IgD-negative memory B cell (primary cell): ENCODE results near the gene PTPRM. TPM values are rescaled to one million over a fixed set of nuclear protein-coding genes. Genes with fewer than 3 reads are reported as not detected.

Experiments
- H3K27ac Mint-ChIP-seq, 3 donors: one replicate each; pipeline ENCODE4 v1.8.0; 2020 to 2022; ENCODE audit warnings: mild to moderate bottlenecking in 3 of 3, mixed read lengths in 3 of 3, moderate library complexity in 1 of 3
- H3K27me3 Mint-ChIP-seq: one replicate; pipeline ENCODE4 v1.8.0; 2021; ENCODE audit warnings: mixed read lengths
- H3K36me3 Mint-ChIP-seq: one replicate; pipeline ENCODE4 v1.8.0; 2020; ENCODE audit warnings: mild to moderate bottlenecking, mixed read lengths
- H3K4me1 Mint-ChIP-seq, 3 donors: one replicate each; pipeline ENCODE4 v1.8.0; 2020 to 2022; ENCODE audit warnings: mixed read lengths in 3 of 3, mild to moderate bottlenecking in 1 of 3
- H3K4me3 Mint-ChIP-seq, 4 donors: one replicate each; pipeline ENCODE4 v1.8.0; 2020 to 2022; ENCODE audit warnings: mild to moderate bottlenecking in 4 of 4, mixed read lengths in 4 of 4, moderate library complexity in 3 of 4
- H3K9me3 Mint-ChIP-seq, 3 donors: one replicate each; pipeline ENCODE4 v1.8.0; 2020 to 2021; ENCODE audit warnings: mixed read lengths in 3 of 3, mild to moderate bottlenecking in 1 of 3
- polyA plus RNA-seq: library from polyadenylated mRNA; unstranded; fragments of 300-500 nt; fragmentation: Illumina TruSeq; gene quantifications from one replicate; pipeline ENCODE4 v1.2.3, GENCODE V29; 2021

The PTPRM gene
- polyA plus RNA-seq, 1 donor from 2014 or later = 0.61 TPM

- H3K4me3 Mint-ChIP-seq = no peak overlapping the region
- H3K4me1 Mint-ChIP-seq = no peaks in the 10 kb centered on the region
- H3K9me3 Mint-ChIP-seq = peaks cover 0 to 7% (median 4%) of the 10 kb centered on the region in 3 donors
Measured at GRCh38 chr18:7645756-7646155, 78.6 kb downstream of the PTPRM start.

GRCh38 chr18:7646174-7646886, 79.2 kb downstream of the PTPRM start:
- Mint-ChIP-seq H3K4me3 (no peak overlapping the region), H3K4me1 (no peaks in the 10 kb centered on the region), H3K27me3 (no peaks in the 10 kb centered on the region), H3K9me3 (peaks cover 4 to 7% (median 4%) of the 10 kb centered on the region in 3 donors), H3K27ac (peak overlapping the region in 1 of 3 donors; percentile 2), H3K36me3 (no peaks in the 10 kb centered on the region)

More at GRCh38 chr18:7645756-7646155, 78.6 kb downstream of the PTPRM start:
- H3K36me3 Mint-ChIP-seq = no peaks in the 10 kb centered on the region
- no peak overlapping the region for H3K27ac Mint-ChIP-seq
- H3K27me3 Mint-ChIP-seq = no peaks in the 10 kb centered on the region

DNA sequence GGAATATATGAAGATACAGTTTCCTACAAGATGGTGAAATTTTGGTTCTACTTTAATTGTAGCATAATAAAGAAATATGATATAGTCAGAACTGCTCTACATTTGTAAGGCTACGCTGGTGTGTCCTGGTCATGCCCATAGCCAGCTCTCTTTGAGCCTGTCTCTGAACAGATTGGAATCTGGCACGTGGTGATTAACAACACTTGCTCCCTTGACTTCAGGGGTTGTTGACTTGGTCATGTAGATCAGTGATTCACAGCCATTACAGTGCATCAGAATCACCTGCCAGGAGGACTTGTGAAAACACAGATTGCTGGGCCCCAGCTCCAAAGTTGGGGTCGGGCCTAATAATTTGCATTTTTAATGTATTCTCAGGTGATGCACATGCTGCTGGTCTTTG, 80.4 kb downstream of the PTPRM start:
- no peaks in the 10 kb centered on the region for H3K36me3 Mint-ChIP-seq
- H3K9me3 Mint-ChIP-seq = peaks cover 4 to 7% (median 4%) of the 10 kb centered on the region in 3 donors
- H3K4me3 Mint-ChIP-seq = no peak overlapping the region
- H3K27me3 Mint-ChIP-seq = no peaks in the 10 kb centered on the region
- no peaks in the 10 kb centered on the region for H3K4me1 Mint-ChIP-seq
- no peak overlapping the region for H3K27ac Mint-ChIP-seq

DNA sequence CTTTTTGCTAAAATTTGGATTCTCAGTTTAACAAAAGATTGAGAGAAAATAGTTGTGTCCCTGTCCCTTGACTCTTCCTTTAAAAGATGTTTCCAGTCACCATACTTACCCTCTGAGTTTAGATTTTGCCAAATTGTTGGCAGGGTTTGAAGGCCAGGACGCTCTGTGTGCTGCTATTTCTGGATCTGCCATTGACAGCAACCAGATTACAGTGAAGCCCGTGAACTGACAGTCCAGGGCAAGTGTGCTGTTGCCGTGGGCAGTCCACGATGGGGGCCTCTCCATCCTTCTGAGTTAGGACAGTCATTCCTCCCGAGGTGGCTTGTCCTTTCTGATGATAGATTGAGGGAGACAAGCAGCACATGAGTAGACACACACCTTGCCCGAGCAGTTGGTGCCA, 89.9 kb downstream of the PTPRM start:
- no peaks in the 10 kb centered on the region for H3K27me3 Mint-ChIP-seq
- no peak overlapping the region for H3K27ac Mint-ChIP-seq
- H3K36me3 Mint-ChIP-seq = no peaks in the 10 kb centered on the region
- no peak overlapping the region for H3K4me3 Mint-ChIP-seq
- H3K4me1 Mint-ChIP-seq = no peaks in the 10 kb centered on the region
- peaks cover 1 to 17% (median 7%) of the 10 kb centered on the region in 3 donors for H3K9me3 Mint-ChIP-seq

DNA sequence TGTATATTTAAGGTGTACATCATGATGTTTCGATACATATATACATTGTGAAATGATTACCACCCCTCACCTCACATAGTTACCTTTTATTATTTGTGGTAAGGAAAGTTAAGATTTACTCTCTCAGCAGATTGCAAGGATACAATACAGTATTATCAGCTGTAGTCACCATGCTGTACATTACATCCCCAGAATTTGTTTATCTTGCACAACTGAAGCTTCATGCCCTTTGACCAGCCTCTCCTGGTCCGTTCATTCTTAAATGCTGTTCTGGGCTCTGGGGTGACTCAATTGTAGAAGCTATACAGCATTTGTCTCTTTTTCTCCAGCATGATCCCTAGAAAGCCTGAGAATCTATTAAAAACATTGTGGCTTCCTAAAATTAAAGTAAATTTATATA, 90.8 kb downstream of the PTPRM start:
- Mint-ChIP-seq H3K36me3 (no peaks in the 10 kb centered on the region), H3K27ac (no peak overlapping the region), H3K4me3 (no peak overlapping the region), H3K27me3 (no peaks in the 10 kb centered on the region), H3K9me3 (peaks cover 1 to 17% (median 7%) of the 10 kb centered on the region in 3 donors), H3K4me1 (no peaks in the 10 kb centered on the region)

DNA sequence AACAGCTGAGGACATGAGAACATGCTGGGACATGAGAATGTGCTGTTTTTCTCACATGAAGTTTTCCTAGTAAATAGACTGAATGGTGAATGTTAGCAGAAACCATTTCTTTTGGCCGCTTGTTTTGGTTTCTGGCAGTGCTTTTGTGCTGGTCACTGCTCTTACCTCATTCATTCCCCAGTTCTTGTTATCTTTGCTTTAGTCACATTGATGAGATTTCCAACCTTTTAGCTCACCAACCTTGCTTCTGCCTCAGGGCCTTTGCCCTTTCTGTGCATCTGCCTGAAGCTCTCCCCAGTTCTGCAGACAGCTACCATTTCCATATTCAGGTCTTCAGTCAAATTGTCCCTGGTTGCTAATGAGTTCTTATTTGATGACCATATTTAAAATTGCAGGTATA, 91.6 kb downstream of the PTPRM start:
- H3K27ac Mint-ChIP-seq = no peak overlapping the region
- H3K27me3 Mint-ChIP-seq = no peaks in the 10 kb centered on the region
- no peak overlapping the region for H3K4me3 Mint-ChIP-seq
- H3K4me1 Mint-ChIP-seq = no peaks in the 10 kb centered on the region
- peaks cover 1 to 13% (median 7%) of the 10 kb centered on the region in 3 donors for H3K9me3 Mint-ChIP-seq
- no peaks in the 10 kb centered on the region for H3K36me3 Mint-ChIP-seq

GRCh38 chr18:7661207-7661606, 94.1 kb downstream of the PTPRM start:
- no peaks in the 10 kb centered on the region for H3K36me3 Mint-ChIP-seq
- H3K27me3 Mint-ChIP-seq = no peaks in the 10 kb centered on the region
- no peak overlapping the region for H3K4me3 Mint-ChIP-seq
- peaks cover 0 to 7% (median 1%) of the 10 kb centered on the region in 3 donors for H3K9me3 Mint-ChIP-seq
- no peaks in the 10 kb centered on the region for H3K4me1 Mint-ChIP-seq
- no peak overlapping the region for H3K27ac Mint-ChIP-seq

DNA sequence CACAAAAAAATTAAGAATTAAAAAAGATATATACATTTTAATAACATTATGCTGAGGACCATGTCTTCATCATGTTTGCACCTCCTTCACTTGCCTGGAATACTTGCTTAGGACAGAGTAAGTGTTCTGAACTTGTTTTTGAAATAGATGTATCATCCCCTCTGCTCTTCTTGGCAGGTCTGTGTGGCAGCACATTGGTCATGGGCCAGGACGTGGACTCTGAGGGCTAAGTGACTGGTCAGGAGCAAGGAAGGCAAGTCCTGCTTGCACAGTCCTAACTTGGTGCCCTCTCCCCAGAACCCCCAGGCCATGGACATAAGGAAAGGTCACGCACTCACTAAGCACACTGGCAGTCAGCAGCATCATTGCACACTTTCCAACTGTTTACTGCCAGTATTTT, 95.8 kb downstream of the PTPRM start:
- H3K36me3 Mint-ChIP-seq = no peaks in the 10 kb centered on the region
- H3K9me3 Mint-ChIP-seq = peaks cover 0 to 5% (median 0%) of the 10 kb centered on the region in 3 donors
- H3K27me3 Mint-ChIP-seq = no peaks in the 10 kb centered on the region
- no peak overlapping the region for H3K4me3 Mint-ChIP-seq
- H3K4me1 Mint-ChIP-seq = no peaks in the 10 kb centered on the region
- no peak overlapping the region for H3K27ac Mint-ChIP-seq

DNA sequence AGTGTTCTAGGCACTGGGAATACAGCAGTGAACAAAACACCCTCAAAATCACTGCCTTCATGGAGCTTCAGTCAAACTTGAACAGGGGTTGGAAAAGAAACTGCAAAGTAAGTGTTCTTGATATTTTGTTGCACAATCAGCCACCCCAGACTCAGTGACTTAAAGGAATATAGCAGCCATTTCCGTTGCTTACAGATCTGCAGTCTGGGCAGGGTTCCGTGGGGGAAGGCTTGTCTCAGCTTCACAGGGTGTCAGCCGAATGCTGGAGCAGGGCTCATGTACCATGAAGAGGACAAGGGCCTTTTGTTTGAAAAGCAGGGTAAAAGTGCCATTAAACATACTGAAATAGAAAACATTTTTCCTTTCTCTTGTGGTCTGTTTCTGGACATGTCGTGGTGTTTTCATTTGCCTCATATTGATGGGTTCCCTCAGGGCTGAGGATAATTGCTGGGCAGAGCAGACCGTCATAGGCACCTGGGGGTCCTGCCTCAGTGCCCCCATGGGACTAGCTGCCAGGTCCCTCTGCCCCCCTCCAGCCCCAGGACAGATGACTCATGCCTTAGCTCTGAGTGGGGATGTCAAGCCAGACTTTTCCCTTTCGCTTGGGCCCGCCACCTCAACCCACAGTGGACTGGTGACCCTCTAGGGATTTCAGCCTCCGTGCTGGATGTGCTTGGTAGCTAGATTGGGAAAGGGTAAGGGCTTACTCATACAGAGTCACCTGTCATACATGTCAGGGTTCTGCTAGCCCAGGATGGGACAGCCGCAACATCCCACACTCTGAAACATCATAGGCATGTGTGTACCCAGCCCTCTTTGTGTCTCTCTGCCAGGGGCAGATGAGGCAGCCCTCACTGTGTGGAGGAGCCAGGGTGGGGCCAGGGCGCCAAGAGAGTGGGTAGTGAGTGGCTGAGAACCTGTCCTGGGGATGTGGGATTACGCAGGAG, 96.5 kb downstream of the PTPRM start:
- peak overlapping the region in 1 of 4 donors; percentile 22 for H3K4me3 Mint-ChIP-seq

GRCh38 chr18:7666195-7666776, 99.2 kb downstream of the PTPRM start:
- no peak overlapping the region for H3K4me3 Mint-ChIP-seq

More for the DNA sequence above, 96.5 kb downstream of the PTPRM start:
- Mint-ChIP-seq H3K27me3 (no peaks in the 10 kb centered on the region), H3K9me3 (peaks cover 0 to 3% (median 0%) of the 10 kb centered on the region in 3 donors), H3K27ac (no peak overlapping the region), H3K36me3 (no peaks in the 10 kb centered on the region), H3K4me1 (no peaks in the 10 kb centered on the region)

GRCh38 chr18:7668392-7668791, 101.3 kb downstream of the PTPRM start:
- Mint-ChIP-seq H3K4me1 (no peaks in the 10 kb centered on the region), H3K27me3 (peaks cover 1% of the 10 kb centered on the region), H3K9me3 (peaks cover 0 to 3% (median 1%) of the 10 kb centered on the region in 3 donors), H3K27ac (no peak overlapping the region), H3K36me3 (no peaks in the 10 kb centered on the region), H3K4me3 (no peak overlapping the region)

More at GRCh38 chr18:7666195-7666776, 99.2 kb downstream of the PTPRM start:
- Mint-ChIP-seq H3K9me3 (peaks cover 0 to 3% (median 1%) of the 10 kb centered on the region in 3 donors), H3K36me3 (no peaks in the 10 kb centered on the region), H3K27me3 (peaks cover 1% of the 10 kb centered on the region), H3K27ac (no peak overlapping the region), H3K4me1 (no peaks in the 10 kb centered on the region)

DNA sequence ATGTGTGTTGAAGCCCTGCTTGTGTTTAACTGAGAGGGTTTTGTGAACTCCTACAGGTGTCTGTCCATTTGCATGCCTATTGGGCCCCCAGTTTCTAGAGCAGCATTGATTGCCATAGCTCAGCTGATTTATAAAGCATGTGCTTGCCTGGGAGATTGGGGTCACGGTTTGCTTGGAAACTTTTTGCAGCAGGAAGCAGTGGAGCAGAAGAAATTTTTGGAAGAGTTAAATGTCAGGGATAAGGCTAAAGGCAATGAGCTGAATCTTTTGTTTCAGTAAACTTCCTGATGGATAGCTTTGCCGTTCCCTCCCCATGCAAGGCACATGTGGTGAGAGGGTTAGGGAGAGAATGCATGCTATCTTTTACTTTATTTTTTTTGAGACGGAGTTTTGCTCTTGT, 102.2 kb downstream of the PTPRM start:
- H3K4me3 Mint-ChIP-seq = no peak overlapping the region
- H3K4me1 Mint-ChIP-seq = no peaks in the 10 kb centered on the region
- H3K27ac Mint-ChIP-seq = no peak overlapping the region
- no peaks in the 10 kb centered on the region for H3K36me3 Mint-ChIP-seq
- H3K9me3 Mint-ChIP-seq = peaks cover 0 to 3% (median 1%) of the 10 kb centered on the region in 3 donors
- H3K27me3 Mint-ChIP-seq = peaks cover 1% of the 10 kb centered on the region

- no peak overlapping the region for H3K27ac Mint-ChIP-seq
- peaks cover 0 to 1% (median under 1%) of the 10 kb centered on the region in 3 donors for H3K9me3 Mint-ChIP-seq
- no peak overlapping the region for H3K4me3 Mint-ChIP-seq
- H3K36me3 Mint-ChIP-seq = no peaks in the 10 kb centered on the region
- no peaks in the 10 kb centered on the region for H3K4me1 Mint-ChIP-seq
- peaks cover 1% of the 10 kb centered on the region for H3K27me3 Mint-ChIP-seq
Measured at GRCh38 chr18:7671105-7671504, 104.0 kb downstream of the PTPRM start.

GRCh38 chr18:7676253-7676873, 109.2 kb downstream of the PTPRM start:
- Mint-ChIP-seq H3K9me3 (peaks cover 0 to 4% (median 2%) of the 10 kb centered on the region in 3 donors), H3K4me3 (no peak overlapping the region), H3K36me3 (peaks cover 4% of the 10 kb centered on the region), H3K27ac (no peak overlapping the region), H3K27me3 (no peaks in the 10 kb centered on the region), H3K4me1 (no peaks in the 10 kb centered on the region)
